HG03565 (cell line): ENCODE data around the gene NXN.
A peak's percentile ranks its signal among the peaks of the same experiment; 100 is the strongest.
"Not testable (repeated sequence)": the region's sequence is repeated elsewhere in the genome, so short reads cannot be mapped to it uniquely, and the experiment has no call there.

Source experiments
- ATAC-seq: cut with Tn5 transposase; IDR thresholded peaks from one replicate; pipeline ENCODE4 v1.9.1; 2021; ENCODE audit warnings: mild to moderate bottlenecking, moderate library complexity; ENCODE audit not compliant: unreplicated experiment

The NXN gene

DNA sequence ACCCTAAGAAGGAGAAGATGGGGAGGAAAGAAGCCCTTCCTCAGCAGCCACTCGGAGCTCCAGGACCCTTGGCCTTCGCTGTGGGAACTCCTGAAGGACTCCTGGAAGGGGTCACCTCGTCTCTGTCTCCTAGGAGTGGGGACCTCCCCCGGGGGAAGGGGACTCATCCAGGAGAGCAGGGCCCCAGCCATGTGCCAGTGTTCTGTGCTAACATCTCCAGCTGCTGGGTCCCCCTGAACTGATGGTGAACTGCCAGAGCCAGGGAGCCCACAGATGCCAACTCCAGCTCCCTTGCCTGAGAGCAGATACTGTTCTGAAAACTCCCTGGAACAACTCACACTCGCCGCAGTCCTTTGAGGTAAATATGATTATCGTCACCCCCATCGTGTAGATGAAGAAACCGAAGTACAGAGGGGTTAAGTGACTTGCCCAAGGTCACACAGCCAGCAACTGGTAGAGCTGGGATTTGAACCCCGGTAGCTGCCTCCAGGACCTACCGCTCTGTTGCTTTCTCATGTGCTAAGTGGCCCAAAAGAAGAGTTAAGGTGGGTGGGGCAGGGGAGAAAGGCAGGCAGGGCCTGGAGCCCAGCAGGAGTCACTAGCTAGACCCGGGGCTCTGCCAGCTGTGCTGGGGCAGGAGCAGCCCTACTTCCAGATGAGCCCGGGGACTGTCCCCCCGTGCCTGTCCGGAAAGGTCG, 27.9 kb upstream of the NXN start:
- no peak for ATAC-seq

DNA sequence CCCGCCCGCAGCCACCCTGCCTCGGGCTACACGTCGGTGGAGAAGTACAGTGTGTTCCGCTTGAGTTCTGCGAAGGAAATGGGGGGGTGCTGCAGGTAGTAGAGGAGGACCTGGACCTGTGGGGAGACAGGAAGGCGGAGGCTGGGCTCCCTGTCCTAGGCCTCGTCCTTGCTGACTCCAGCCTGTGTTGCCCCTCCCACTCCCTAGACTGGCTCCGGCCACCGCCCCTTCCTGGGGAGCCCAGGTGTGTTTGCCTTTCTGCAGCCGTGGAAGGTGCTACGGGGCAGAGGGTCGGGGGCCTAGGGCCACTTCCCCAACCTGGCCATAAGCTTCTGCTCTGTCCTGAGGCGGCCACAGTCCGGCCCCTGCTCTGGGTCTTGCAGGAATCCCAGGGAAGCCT, 26.5 kb upstream of the NXN start:
- ATAC-seq: no peak

DNA sequence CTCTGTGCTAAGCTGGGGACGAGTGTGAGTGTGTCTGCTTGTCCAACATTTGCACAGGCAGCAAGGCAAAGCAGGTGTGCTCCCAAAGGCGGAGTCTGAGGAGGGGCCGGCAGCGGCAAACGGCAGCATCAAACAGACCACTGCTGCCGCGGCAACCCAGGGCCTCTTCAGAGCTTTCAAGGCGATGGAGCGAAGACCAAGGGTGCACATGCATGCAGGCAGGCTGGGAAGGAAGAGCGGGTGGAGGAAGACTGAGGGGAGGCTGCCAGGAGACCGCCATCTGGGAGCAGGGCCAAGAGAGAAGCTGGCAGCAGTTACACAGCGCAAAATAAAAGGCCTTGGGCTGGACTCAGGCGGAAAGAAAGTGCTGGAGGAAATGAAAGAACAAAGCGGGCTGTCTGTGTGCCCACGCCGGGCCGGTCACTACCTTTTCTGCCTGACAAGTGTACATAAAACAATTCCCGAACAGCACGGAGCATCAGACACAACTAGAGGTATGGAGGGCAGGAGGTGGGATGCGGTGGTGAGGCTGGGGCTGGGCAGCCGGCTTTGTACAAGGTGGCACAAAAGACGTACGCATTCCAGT, 25.9 kb upstream of the NXN start:
- no peak for ATAC-seq

DNA sequence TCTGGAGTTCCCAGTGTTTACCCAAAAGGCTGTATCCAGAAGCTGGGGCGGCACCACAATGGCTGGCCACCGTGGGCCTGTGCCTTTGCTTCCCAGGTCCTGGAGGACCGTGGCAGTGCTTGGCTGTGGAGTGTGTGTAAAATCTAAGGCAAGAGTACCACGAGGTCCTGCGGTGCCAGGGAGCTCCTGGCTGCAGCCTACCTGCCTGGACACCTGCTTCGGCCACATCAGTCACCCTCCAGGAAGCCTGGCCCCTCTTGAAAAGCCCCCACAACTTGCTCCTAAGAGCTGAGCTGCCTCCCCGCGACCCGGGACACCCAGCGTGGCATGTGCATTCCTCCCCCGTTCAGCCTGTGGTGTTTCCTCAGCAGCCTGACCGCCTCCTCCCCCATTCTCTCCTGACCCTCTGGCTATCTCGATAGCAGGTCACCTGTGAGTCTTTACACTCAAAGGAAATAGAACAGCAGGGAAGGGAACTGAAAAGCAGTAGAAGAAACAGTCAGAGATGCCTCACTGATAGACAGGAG, 25.3 kb upstream of the NXN start:
- no peak for ATAC-seq

DNA sequence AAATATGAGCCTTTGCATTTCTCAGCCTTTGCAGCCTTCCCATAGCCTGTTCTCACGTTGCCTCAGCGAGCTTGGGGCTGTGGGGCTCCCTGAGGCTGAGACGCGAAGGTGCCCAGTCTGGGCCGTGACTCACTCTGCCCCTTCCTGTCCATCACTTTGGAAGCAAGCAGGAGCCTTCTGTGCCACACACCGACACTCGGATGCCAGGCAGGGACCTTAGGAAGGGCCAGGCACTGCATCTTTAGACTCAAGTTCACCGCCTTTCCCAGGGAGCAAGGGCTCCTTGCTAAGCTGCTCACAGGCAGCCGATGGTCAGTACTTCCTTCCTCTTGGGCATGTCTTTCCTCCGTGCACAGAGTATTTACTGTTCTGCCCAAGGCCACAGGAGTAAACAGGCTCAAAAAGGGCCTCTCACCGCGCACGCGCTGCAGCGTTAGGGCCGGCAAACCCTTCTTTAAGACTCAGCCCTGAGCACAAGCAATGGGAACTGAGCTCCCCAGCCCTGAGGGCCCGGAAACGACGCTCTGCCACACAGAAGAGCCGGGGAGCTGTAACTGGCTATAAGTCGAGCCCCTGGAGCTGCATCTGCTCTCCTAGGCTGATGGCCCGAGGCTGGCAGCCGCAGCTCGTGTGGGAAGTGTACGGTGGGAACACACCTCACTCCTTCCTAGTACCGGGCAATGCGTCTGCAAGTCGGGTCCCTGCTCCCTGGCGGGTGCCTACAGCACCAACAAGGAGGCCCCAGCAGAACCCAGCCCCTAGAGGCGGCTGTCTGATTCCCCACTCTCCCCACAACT, 24.6 kb upstream of the NXN start:
- ATAC-seq: no peak

DNA sequence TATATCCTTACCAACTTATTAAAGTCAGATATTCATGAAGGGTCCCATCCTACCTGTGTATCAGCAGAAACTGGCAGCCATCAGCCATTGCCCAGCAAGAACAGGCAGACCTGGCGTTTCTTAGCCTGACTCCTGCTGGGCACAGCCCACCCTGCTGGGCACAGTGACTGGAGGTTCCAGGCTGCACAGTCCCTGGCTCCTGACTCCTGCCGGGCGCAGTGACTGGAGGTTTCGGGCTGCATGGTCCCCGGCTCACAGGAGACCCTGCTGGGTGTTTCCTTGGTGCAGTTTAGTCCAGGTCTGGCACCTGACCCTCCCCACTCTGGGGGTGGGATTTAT, 24.0 kb upstream of the NXN start:
- ATAC-seq: no peak

DNA sequence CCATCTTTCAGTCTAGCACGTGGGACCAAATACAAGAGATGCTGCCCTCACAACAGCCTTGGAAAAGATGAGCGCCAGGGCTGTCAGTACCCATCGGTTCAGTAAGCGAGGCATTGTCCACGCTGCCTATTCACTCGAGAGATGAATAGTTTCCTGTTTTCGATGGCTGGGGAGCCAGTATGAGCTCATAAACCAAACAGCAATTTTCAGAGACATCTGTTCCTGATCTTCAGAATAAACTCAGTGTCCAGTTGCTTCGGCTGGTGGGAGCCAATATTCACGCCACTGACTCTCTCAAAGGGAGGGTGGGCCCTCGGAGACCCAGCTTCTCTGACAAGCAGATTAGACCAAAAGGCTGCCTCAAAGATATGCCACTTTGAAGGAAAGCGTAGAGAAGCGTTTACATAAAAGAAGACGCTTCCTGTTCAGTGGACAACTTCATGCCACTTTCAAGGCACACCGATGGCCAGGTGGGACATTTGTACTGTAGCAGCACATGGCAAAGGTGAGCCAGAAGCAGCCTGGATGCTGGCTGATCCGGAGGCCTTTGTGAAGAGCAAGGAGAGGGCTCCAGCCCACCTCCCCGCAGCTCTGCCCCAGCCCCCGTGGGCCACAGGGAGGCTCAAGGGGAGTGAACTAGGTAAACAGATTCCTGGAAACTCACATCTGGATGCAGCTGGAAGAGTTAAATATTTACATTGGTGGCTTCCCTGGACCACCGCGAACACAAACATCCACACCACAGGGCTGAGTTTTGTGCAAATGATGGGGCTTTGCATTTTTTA, 23.4 kb upstream of the NXN start:
- no peak for ATAC-seq

DNA sequence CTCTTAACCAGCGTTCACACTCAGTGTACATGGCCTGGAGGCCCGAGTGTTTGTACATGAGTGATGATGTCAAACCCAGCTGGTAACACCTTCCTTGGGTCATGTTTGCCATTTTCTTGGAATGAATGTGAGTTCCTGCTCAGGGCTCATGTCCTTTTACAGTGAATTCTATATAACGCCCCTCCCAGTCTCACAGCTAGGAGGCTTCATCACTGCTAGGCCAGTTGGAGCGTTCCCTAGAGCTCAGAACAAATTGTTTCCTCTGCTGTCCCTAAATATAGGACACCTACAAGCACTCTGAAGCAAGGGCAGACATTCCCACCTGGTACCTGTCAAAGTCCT, 22.8 kb upstream of the NXN start:
- ATAC-seq: no peak

DNA sequence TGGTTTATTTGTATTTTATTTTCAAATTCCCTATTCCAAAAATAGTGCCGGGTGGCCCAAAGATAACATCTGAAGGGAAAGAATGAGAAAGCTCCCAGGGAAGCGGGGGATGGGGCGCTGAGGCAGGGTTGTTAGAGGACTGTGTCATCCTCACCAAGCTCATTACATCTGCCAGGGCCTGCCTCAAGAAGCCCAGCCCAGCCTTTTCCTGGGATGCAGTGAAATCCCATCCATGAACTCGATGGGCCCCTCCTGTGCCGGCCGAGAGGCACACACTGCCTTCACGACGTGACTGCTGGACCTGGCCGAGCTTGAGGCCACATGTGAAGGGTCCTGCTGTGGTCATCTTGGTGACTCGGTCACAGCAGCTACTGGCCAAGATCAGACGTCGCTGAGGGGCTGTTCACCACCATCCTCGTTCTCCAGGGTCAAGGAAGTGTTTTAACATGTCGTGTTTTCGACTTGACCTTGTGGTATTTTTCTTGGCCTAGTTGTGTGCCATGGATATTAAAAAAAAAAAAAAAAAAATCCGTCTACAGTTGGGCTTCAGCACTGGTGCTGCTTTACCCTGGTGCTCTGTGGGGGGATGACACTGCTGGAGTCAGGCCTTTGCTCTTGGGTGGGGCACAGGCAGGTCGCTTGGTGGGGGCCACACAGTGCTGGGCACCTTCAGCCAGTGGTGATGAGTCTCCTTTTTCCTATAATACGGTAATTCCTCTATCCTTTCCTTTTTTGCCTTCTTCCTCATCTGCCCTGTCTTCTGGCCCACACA, 22.2 kb upstream of the NXN start:
- no peak for ATAC-seq

DNA sequence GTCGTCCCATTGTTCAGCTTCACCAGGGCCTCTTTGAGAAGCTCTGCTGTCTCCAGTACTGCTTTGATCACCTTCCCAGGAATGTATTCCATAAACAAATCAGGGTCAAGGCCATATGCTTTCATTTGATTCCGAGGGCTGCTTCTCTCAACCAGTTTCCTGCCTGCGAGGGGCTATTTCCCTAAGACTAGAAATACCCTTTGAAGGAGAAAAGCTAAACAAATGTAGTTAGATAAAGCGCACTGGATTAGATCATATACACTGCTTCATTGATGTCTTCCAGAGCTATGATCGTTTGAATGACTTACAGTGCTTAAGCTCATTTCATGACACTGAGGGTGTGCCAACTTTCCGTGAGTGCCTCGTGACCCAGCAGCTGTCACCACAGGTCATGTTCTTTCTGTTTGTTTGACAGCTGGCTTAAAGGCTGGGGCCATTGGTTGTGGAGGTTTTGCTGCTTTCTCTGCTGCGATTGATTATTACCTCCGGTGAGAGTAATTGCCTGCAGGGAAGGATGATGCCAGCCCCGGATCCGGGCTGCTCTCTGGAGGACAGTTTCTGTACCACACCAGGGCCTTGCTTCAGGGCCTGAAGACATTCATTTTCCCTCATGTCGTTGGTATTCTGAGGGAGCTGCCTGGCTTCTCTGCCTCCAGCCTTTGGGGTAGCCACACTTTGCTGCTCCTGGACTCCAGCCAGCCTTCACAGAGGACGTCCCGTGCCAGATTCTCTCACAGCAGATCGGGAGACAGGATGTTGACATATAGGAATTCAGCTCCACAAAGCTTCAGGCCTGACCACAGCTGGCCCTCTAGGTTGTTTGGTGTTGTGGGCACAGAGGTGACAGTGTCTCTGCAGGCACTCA, 21.3 kb upstream of the NXN start:
- no peak for ATAC-seq

DNA sequence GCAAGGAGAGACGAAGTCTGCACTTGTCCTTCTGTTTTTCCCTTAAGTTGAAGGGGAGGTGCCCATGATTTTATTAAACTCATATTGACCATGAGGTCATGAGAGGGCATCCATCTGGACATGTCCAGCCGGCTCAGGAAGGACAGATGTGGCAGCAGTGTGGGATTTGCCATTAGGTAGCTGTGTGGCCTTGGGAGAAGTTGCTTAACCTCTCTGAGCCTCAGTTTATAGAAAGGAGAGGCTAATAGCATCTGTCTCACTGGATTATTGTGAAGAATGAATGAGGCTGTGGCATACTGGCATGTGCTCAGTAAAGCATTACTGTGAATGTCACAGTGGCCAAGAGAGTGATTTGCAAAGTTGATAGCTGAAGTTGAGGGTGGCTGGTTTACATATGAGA, 18.5 kb upstream of the NXN start:
- ATAC-seq: no peak

DNA sequence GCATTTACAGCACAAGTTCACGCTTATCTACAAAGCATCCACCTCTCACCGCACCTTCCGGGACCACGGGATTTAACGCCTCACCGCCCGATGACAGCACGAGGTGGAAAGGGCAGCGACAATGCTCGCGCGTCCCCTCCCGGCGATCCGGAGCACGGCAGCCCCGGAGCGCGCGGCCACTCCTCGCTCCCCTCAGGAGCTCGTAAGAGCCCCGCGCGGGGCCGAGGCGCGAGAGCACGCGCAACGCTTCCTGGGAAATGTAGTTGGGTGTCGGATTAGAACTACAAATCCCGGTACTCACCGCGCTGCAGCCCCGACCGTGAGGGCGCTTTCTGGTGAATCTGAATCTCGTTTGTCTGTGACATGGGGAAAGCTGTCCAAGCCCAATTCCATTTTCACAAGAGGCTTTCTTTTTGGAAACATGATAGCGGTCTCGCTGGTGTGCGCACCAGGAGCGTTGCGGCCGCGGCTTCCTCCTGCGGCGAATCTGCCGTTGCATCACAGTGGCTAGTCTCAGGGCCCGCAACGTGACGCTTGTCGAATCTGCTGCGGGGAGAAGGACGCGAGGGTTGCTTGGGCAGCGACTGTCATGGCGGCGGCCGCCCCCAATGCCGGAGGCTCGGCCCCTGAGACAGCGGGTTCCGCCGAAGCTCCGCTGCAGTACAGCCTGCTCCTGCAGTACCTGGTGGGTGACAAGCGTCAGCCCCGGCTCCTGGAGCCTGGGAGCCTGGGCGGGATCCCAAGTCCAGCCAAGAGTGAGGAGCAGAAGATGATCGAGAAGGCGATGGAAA, 17.2 kb upstream of the NXN start, which contains the start of gene TIMM22:
TIMM22 (plus strand) TSS at position 576 of the 791 bp plus-strand sequence; CDS start at position 590, 14 bp downstream.
- peak; percentile 83 for ATAC-seq

DNA sequence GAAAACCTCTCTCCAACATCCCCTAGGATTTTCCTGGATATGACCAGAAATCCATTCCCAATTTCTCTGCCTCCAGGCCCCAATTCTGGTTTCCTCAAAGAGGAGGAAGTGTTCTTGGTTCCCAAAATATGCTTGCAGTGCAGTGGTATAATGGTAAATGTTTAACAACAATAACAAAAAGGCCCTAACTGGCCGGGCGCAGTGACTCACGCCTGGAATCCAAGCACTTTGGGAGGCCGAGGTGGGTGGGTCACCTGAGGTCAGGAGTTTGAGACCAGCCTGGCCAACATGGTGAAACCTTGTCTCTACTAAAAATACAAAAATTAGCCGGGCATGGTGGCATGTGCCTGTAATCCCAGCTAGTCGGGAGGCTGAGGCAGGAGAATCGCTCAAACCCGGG, 15.7 kb upstream of the NXN start:
- ATAC-seq: not testable (repeated sequence)

DNA sequence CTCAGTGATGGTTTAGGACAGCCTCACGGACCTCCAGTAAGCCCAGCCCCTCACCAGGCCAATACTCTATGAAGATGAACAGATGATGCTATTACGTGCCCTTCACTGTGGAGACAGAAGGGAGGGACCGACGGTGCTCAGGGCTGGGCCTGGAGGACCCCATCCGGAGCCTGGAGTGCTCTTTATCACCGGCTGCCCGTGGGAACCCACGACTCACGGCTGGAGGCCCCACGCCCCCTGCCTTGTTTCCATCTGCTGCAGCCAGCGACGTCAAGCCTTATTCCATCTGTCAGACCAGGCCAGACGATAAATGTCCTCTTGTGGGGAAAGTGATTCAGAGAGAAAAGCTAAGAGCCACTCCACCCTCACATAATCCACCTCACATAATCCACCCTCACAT, 13.4 kb upstream of the NXN start:
- no peak for ATAC-seq

DNA sequence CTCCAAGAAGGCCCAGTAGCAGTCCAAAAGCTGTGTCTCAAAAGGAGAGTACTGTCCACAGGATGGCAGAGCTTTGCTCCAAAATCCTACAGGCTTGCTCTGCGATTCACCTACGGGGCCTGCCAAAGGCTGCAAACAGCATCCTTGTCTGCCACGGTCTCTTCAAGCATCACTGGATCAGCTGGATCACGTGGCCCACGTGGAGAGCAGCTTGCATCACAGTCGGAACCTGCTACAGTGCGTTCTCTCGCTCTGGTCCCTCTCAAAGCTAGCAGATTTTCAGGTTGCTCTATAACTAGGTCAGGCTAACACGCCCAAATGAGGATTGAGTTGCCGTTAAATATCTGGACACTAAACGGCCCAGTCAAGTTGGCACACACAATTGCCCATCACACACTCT, 9.0 kb upstream of the NXN start:
- ATAC-seq: no peak

DNA sequence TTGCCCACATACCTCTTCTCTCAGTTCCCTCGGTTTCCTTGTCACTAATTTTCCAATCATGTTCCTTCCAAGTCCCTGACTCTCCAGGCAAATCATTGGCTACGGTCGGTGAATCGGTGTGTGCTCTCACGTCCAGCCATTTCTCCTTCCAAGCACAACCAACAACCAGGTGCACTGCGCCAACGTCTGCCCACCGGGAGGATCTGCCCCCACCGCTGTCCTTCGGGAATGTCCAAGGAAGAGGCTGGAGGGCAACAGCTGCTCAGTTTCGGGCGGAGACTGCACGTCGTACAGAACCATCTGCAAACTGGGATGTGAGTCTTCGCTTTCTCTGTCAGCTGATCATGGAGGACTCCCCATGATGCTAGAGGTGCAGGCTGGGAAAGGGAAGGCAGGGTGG, 8.4 kb upstream of the NXN start:
- ATAC-seq: no peak

DNA sequence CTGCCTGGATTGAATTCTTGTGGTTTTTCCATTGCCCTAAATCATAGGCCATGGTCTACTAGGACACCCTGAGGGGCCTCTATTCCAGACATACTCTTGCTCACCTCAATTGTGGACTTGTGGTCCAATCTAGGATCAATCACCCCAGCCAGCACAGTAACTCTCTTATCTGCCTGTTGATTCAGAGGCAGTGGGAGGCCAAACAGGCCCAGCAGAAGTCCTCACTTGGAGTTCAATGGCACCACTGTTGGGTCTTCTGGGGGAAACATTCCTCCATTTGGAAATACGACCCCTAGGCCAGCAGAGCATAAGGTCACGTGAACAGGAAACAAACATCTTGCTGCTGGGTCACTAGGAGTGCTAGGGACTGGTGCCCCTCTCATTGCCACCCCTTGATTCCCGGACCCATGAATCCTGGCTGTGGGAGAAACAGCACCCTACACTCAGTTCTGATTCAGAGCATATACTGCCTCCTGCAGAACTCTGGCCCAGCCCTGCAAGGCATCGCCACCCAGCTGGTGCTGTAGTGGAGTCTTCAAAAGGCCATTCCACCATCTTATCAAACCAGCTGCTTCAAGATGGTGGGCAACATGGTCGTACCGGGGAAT, 6.8 kb upstream of the NXN start:
- ATAC-seq: no peak

DNA sequence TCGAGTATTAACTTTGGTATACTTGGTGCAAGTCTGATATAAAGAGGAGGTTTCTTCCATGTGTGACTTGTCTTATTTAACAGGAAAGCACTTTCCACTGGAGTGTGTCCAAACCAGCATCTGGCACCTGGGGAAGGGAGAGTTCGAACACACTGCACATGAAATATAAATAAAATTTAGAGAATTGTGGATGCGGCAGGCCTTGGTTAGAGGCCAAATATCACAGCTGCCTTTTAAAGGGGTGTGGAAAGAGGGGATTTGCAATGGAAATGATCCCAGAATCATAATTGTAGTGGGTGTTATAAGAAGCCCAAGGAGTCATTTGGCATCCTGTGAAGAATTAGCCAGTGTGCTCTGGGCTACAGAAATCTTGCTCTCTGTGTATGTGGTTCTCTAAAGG, 4.3 kb upstream of the NXN start:
- no peak for ATAC-seq

DNA sequence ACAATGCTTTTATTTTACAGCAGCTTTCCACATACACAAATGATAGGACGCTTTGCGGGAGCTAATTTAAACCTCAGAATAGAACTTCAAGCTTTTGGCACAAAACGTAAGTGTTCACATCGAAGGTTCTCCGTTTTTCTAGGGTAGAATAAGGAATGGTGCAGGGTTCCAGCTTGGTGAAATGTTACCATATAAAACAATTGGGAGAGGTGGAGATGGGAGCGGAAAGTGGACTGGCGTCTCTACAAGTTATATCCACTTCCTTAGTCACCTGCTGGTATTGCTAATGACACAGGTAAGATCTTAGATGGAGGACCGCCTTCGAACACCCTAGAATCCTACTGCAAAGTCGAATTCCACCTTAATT, 1.7 kb upstream of the NXN start:
- no peak for ATAC-seq
